HG03159 (cell line): ENCODE data around the gene TOR1B.
A peak's percentile ranks its signal among the peaks of the same experiment; 100 is the strongest.
"Not testable (repeated sequence)": the region's sequence is repeated elsewhere in the genome, so short reads cannot be mapped to it uniquely, and the experiment has no call there.

Experiments used
- ATAC-seq: cut with Tn5 transposase; IDR thresholded peaks from one replicate; pipeline ENCODE4 v1.9.1; 2021; ENCODE audit warnings: mild to moderate bottlenecking, moderate library complexity; ENCODE audit not compliant: unreplicated experiment

The TOR1B gene

GRCh38 chr9:129776096-129776495, 26.9 kb upstream of the TOR1B start:
- not testable (repeated sequence) for ATAC-seq

DNA sequence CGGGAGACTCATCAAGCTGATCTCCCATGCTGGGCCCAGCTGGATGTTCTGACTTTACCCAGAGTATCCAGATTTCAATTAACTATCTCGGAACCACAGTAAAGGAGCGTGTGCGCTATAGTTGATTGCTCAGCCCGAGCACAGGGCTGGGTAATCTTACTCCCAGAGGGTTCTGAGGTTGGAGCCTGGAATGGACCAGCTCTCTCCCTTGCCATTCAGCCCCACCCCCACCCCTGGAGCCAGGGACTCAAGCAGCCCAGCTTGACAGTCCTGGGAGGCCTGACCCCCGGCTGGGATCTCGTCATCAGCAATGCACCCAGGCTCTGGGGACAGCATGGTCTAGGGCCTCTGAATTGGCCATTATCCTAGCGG, 26.4 kb upstream of the TOR1B start:
- no peak for ATAC-seq

GRCh38 chr9:129776938-129777768, 25.8 kb upstream of the TOR1B start:
- no peak for ATAC-seq

GRCh38 chr9:129777769-129778130, 25.2 kb upstream of the TOR1B start:
- no peak for ATAC-seq

GRCh38 chr9:129778469-129778868, 24.5 kb upstream of the TOR1B start:
- no peak for ATAC-seq

DNA sequence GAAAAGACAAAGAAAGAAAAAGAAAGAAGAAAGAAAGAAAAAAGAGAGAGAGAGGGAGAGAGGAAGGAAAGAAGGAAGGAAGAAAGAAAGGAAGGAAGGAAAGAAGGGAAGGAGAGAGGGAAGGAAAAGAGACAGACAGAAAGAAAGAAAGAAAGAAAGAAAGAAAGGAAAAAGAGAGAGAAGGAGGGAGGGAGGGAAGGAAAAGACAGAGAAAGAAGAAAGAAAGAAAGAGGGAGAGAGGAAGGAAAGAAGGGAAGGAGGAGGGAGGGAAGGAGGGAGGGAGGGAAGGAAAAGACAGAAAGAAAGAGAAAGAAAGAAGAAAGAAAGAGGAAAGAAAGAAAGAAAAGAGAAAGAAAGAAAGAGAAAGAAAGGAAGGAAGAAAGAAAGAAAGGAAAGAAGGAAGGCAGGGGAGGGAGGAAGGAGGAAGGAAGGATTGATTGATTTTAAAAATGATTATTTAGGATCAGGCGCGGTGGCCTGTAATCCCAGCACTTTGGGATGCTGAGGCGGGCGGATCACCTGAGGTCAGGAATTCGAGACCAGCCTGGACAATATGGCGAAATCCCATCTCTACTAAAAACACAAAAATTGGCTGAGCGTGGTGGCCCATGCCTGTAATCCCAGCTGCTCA, 23.3 kb upstream of the TOR1B start:
- ATAC-seq, result no peak

- ATAC-seq, result no peak
These were observed 21.9 kb upstream of the TOR1B start for GRCh38 chr9:129781131-129781530.

- no peak for ATAC-seq
These were observed 21.0 kb upstream of the TOR1B start for GRCh38 chr9:129781981-129782380.

DNA sequence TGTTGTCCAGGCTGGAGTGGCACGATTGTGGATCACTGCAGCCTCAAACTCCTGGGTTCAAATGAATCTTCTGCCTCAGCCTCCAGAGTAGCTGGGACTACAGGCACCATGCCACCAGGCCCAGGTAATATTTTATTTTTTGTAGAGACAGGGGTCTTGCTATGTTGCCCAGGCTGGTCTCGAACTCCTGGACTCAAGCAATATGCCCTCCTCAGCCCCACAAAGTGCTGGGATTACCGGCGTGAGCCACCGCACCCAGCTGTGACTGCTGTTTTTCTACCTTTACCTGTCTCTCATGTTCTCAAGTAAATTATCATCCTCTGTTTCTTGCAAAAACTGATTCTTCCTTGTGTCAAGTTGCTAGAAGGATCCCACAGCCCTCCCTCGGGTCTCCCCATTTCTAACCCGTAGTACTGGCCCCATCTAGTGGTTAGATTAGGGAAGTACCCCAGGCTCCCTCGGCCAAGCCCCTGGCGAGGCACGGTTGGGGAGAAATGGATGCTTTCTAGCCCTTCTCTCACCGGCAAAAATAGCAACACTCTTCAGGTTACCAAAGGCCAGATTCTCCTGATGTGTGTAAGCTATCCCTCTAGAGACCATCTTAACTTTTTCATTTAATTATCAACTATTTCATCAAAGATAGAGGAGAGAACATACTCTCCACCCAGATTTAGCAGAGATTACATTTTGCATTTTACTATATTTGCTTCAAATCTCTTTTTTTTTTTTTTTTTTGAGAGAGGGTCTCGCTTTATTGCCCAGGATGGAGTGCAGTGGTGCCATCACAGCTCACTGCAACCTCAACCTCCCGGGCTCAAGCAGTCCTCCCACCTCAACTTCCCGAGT, 19.2 kb upstream of the TOR1B start:
- no peak for ATAC-seq

DNA sequence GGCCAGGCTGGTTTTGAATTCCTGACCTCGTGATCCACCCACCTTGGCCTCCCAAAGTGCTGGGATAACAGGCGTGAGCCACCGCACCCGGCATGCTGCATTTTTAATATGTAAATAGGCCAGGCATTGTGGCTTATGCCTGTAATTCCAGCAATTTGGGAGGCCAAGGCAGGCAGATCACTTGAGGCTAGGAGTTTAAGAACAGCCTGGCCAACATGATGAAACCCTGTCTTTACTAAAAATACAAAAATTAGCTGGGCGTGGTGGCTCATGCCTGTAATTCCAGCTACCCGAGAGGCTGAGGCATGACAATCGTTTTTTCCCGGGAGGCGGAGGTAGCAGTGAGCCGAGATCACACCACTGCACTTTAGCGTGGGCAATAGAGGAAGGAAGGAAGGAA, 18.0 kb upstream of the TOR1B start:
- not testable (repeated sequence) for ATAC-seq

- ATAC-seq, result no peak
These were observed 17.1 kb upstream of the TOR1B start for GRCh38 chr9:129785866-129786265.

GRCh38 chr9:129786481-129786880, 16.5 kb upstream of the TOR1B start:
- ATAC-seq, result no peak

- ATAC-seq, result no peak
These were observed 8.4 kb upstream of the TOR1B start for GRCh38 chr9:129794549-129794948.

- not testable (repeated sequence) for ATAC-seq
These were observed 7.0 kb upstream of the TOR1B start for GRCh38 chr9:129796029-129796428.

DNA sequence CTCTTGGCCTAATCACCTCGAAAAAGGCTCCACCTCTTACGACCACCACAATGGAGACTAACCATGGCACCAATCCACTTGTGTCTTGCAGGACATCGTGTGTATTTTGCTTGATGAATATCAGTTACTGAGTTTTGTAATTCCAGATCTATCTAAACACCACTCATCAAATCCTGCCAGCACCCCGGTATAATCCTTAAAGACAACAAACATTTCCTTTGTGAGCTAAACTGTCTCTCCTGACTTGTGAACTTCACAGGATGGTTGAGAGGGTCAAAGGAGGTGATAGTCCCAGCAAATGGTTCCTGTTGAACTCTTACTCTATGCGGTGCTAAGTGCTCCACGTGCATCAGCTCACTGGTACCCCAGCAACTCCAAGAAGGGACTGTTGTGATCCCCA, 4.0 kb upstream of the TOR1B start:
- no peak for ATAC-seq

GRCh38 chr9:129801504-129801903, 1.5 kb upstream of the TOR1B start:
- ATAC-seq, result no peak

DNA sequence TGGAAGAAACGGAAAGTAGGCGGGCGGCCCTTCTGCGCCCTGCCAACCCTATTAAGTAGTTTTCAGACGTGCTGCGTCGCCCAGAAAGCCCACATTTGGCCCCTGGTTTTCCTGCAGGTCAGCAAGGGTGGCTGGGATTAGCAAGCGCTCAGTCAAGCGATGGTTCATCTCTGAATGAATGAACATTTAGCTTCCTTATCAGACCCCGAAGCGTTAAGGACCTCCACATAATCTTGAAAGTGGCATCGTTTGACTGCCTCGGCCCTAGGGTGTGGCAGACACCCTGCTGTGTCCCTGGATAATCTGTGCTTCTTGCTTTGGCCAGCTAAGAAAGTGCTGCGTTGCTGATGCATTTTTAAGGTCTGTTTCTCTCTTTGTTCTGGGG, 684 bp downstream of the TOR1B start:
- ATAC-seq, result peak; percentile 5

GRCh38 chr9:129806061-129806460, 3.1 kb downstream of the TOR1B start:
- no peak for ATAC-seq

GRCh38 chr9:129809346-129809745, 6.4 kb downstream of the TOR1B start:
- no peak for ATAC-seq

GRCh38 chr9:129810116-129810515, 7.1 kb downstream of the TOR1B start:
- ATAC-seq, result no peak

- no peak for ATAC-seq
These were observed 7.8 kb downstream of the TOR1B start for GRCh38 chr9:129810788-129811187.

DNA sequence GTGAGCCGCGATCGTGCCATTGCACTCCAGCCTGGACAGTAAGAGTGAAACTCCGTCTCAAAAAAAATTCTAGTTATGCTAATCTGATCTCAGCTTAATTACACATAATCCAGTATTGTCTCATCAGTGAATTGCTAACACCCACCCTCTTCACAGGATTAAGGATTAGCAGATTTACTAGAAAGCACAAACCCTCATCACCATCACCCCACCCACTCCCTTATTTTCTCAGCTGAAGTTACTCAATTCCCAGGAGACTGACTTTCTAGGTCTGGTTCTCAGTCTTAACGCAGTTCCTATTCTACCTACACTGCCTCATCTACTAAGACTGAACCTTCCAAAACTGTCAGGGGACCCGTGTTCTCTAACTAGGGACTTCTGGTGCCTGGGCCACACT, 9.0 kb downstream of the TOR1B start:
- no peak for ATAC-seq
